GM12878 (cell line): ENCODE data around the gene HOGA1. TPM values are rescaled to one million over a fixed set of nuclear protein-coding genes. Genes with fewer than 3 reads are reported as not detected.

ENCODE experiments used
- EGR1 ChIP-seq, 2 experiments: IDR thresholded peaks; 1 replicate in 1 of 2; 2 replicates in 1 of 2; pipeline ENCODE4 v1.6.1; 2011 to 2012; ENCODE audit warnings: low read depth in 2 of 2, low read length in 2 of 2, borderline replicate concordance in 1 of 2, mild to moderate bottlenecking in 1 of 2, moderate library complexity in 1 of 2
- LARP7 ChIP-seq: fragments of 450-650 bp; IDR thresholded peaks from 2 replicates; pipeline ENCODE4 v1.6.1; 2017; ENCODE audit warnings: mild to moderate bottlenecking
- MXI1 ChIP-seq: fragments of 150-350 bp; IDR thresholded peaks from 2 replicates; pipeline ENCODE4 v1.6.1; 2011; ENCODE audit warnings: low read depth, mild to moderate bottlenecking, inconsistent platforms, low read length, improper control_type of control experiment
- POU2F2 ChIP-seq: IDR thresholded peaks from 3 replicates; pipeline ENCODE4 v1.6.1; 2011; ENCODE audit warnings: low read depth, mild to moderate bottlenecking, low read length, borderline replicate concordance
- RELA ChIP-seq: fragments of 450-650 bp; IDR thresholded peaks from 2 replicates; pipeline ENCODE4 v1.8.0; 2014; ENCODE audit warnings: borderline replicate concordance; ENCODE audit not compliant: partially characterized antibody
- RUNX3 ChIP-seq: IDR thresholded peaks from 2 replicates; pipeline ENCODE4 v1.6.1; 2012; ENCODE audit warnings: low read length, inconsistent platforms
- polyA plus RNA-seq, 11 experiments: library from polyadenylated mRNA; depleted of rRNA in 4 of 11; unstranded in 6 of 11; stranded (reverse) in 5 of 11; fragments of >200 nt; fragmentation: Nextera tagmentation in 4 of 11; fragmentation: Illumina TruSeq in 1 of 11; extraction: Ambion mirVana in 4 of 11; extraction: Trizol in 1 of 11; gene quantifications; 1 replicate in 1 of 11; 2 replicates in 10 of 11; pipeline versions ENCODE4 v1.2.1 to v1.2.3, GENCODE V29; 2011 to 2016; ENCODE audit warnings: inconsistent platforms in 2 of 11, missing spikeins in 2 of 11, low read depth in 1 of 11
- total RNA-seq, 4 experiments: library from RNA; depleted of rRNA in 3 of 4; stranded (reverse); fragments of >200 nt in 3 of 4; fragmentation: Illumina TruSeq in 1 of 4; extraction: Trizol in 1 of 4; gene quantifications; 2 replicates each; pipeline versions ENCODE4 v1.2.1 to v1.2.3, GENCODE V29; 2013 to 2021
- TF ChIP-seq, protein P1 (sequence below): IDR thresholded peaks from 2 replicates; pipeline ENCODE4 v1.6.1; 2011; ENCODE audit warnings: borderline replicate concordance, low read depth, mild to moderate bottlenecking, moderate library complexity, mixed read lengths, low read length; ENCODE audit not compliant: insufficient read depth; ENCODE audit errors: extremely low read length
- TF ChIP-seq, protein P2 (sequence below): fragments of 450-650 bp; IDR thresholded peaks from 2 replicates; pipeline ENCODE4 v1.6.1; 2018; ENCODE audit warnings: mild to moderate bottlenecking, low read depth, moderate library complexity; ENCODE audit not compliant: partially characterized antibody
- TF ChIP-seq, protein P3 (sequence below): fragments of 450-650 bp; conservative IDR thresholded peaks from 2 replicates; pipeline ENCODE4 v1.6.1; 2017; ENCODE audit warnings: mild to moderate bottlenecking, moderate library complexity

Gene HOGA1
- total and polyA plus RNA-seq, 10 of the 15 experiments (the other 5 are each of a cell fraction or from before 2014, with no cell fraction given) = 0.01 to 0.19 (median 0.06) TPM; not detected in 6

DNA sequence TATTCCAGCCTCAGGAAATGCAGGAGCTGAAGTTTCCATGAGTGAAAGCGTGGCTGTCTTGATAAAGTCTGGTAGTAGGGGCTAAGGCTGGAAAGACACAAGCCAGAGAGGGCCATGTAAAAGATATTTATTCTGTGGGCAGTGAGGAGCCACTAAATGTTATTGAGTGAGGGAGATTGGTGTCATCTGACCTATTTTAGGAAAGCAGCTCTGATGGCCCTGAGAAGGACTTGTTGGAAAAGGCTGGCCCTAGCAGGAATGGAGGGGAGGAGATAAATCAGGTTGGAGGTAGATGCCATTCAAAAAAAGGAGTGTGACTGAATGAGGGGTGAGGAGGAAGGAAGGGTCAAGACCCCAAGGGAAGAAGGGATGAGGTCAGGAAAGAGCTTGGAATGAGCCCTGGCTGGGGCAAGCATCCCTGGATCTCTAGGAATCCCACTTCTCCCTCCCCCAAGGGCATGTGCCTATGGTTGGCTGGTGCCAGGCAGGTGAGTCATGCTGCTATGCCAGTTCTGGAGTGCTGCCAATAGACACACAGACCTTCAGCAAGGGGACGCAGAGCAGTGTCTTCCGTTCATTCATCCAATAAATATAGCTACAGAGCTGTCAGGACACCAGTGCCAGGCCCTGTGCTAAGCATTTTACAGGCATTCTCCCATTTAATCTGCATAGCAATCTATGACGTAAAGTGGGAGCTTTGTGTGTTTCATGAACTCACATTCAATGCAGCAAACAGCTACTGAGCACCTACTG, 9.6 kb upstream of the HOGA1 start (continued):
- TF ChIP-seq, protein P1, sequence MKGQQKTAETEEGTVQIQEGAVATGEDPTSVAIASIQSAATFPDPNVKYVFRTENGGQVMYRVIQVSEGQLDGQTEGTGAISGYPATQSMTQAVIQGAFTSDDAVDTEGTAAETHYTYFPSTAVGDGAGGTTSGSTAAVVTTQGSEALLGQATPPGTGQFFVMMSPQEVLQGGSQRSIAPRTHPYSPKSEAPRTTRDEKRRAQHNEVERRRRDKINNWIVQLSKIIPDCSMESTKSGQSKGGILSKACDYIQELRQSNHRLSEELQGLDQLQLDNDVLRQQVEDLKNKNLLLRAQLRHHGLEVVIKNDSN = no peak
- TF ChIP-seq, protein P2, sequence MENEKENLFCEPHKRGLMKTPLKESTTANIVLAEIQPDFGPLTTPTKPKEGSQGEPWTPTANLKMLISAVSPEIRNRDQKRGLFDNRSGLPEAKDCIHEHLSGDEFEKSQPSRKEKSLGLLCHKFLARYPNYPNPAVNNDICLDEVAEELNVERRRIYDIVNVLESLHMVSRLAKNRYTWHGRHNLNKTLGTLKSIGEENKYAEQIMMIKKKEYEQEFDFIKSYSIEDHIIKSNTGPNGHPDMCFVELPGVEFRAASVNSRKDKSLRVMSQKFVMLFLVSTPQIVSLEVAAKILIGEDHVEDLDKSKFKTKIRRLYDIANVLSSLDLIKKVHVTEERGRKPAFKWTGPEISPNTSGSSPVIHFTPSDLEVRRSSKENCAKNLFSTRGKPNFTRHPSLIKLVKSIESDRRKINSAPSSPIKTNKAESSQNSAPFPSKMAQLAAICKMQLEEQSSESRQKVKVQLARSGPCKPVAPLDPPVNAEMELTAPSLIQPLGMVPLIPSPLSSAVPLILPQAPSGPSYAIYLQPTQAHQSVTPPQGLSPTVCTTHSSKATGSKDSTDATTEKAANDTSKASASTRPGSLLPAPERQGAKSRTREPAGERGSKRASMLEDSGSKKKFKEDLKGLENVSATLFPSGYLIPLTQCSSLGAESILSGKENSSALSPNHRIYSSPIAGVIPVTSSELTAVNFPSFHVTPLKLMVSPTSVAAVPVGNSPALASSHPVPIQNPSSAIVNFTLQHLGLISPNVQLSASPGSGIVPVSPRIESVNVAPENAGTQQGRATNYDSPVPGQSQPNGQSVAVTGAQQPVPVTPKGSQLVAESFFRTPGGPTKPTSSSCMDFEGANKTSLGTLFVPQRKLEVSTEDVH = no peak
- TF ChIP-seq RELA (no peak), POU2F2 (no peak), EGR1 (IDR thresholded peaks at IDR 0.05; ENCODE audit: borderline replicate concordance in 1 of 2, low read depth in 2 of 2, low read length in 2 of 2) (no peak), RUNX3 (no peak), LARP7 (no peak), MXI1 (no peak)
- TF ChIP-seq, protein P3, sequence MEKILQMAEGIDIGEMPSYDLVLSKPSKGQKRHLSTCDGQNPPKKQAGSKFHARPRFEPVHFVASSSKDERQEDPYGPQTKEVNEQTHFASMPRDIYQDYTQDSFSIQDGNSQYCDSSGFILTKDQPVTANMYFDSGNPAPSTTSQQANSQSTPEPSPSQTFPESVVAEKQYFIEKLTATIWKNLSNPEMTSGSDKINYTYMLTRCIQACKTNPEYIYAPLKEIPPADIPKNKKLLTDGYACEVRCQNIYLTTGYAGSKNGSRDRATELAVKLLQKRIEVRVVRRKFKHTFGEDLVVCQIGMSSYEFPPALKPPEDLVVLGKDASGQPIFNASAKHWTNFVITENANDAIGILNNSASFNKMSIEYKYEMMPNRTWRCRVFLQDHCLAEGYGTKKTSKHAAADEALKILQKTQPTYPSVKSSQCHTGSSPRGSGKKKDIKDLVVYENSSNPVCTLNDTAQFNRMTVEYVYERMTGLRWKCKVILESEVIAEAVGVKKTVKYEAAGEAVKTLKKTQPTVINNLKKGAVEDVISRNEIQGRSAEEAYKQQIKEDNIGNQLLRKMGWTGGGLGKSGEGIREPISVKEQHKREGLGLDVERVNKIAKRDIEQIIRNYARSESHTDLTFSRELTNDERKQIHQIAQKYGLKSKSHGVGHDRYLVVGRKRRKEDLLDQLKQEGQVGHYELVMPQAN = no peak
